Left lung (tissue), 10 donors: ENCODE data around the gene P2RX3. TPM values are rescaled to one million over a fixed set of nuclear protein-coding genes. Genes with fewer than 3 reads are reported as not detected.

Source experiments
- ATAC-seq: fragments of 200-7000 bp; cut with Tn5 transposase; one replicate; pipeline ENCODE4 v1.9.1; 2020; ENCODE audit warnings: moderate library complexity
- DNase-seq, 4 donors: peaks; one replicate each; pipeline ENCODE4 v3.0.0-alpha.2; 2013 to 2020
- H3K27ac ChIP-seq, 2 donors: fragments of 200-600 bp; sonication (generic) in 1 of 2; one replicate each; pipeline versions ENCODE4 v1.5.0 to v1.8.0; 2020 to 2021
- H3K27me3 ChIP-seq, 2 donors: fragments of 200-600 bp; sonication (generic) in 1 of 2; one replicate each; pipeline versions ENCODE4 v1.5.0 to v1.8.0; 2020 to 2021
- H3K36me3 ChIP-seq, 2 donors: fragments of 200-600 bp; sonication (generic) in 1 of 2; one replicate each; pipeline versions ENCODE4 v1.5.0 to v1.8.0; 2020 to 2021
- H3K4me1 ChIP-seq, 2 donors: fragments of 200-600 bp; one replicate each; pipeline ENCODE4 v1.8.0; 2021
- H3K4me3 ChIP-seq, 2 donors: fragments of 200-600 bp; sonication (generic) in 1 of 2; one replicate each; pipeline versions ENCODE4 v1.5.0 to v1.8.0; 2020 to 2021; ENCODE audit warnings: mild to moderate bottlenecking in 1 of 2
- H3K9me3 ChIP-seq, 2 donors: fragments of 200-600 bp; sonication (generic) in 1 of 2; one replicate each; pipeline versions ENCODE4 v1.5.0 to v1.8.0; 2020 to 2021
- CTCF ChIP-seq, 2 donors: fragments of 200-600 bp; sonication (generic) in 1 of 2; IDR thresholded peaks; one replicate each; pipeline versions ENCODE4 v1.5.0 to v1.8.0; 2021; ENCODE audit warnings: antibody characterized with exemption in 2 of 2
- intact Hi-C, 2 donors: fragments of 100-400 bp; cut with DNase I; formaldehyde crosslinking; loops; one replicate each; pipeline versions ENCODE4 v1.11.2 to v1.14.2; 2022
- polyA plus RNA-seq, 6 donors: library from polyadenylated mRNA; unstranded; fragments of 120-200 nt; gene quantifications; one replicate each; pipeline ENCODE4 v1.2.1, GENCODE V29; 2013; ENCODE audit not compliant: insufficient read length in 6 of 6
- total RNA-seq, 2 donors: library from RNA; stranded (reverse); fragmentation: NEBNext Ultra II Directional; extraction: Animal tissue kit (Norgen Biotek cat#: 25700); gene quantifications; one replicate each; pipeline ENCODE4 v1.2.1, GENCODE V29; 2021
- donor health status: DM: no; HTN: yes; CAD: no.
- donor health status: DM: no; HTN: no; CAD: no.

The P2RX3 gene
- total and polyA plus RNA-seq, 8 donors, result 0.17 to 0.58 (median 0.28) TPM; not detected in 2

DNA sequence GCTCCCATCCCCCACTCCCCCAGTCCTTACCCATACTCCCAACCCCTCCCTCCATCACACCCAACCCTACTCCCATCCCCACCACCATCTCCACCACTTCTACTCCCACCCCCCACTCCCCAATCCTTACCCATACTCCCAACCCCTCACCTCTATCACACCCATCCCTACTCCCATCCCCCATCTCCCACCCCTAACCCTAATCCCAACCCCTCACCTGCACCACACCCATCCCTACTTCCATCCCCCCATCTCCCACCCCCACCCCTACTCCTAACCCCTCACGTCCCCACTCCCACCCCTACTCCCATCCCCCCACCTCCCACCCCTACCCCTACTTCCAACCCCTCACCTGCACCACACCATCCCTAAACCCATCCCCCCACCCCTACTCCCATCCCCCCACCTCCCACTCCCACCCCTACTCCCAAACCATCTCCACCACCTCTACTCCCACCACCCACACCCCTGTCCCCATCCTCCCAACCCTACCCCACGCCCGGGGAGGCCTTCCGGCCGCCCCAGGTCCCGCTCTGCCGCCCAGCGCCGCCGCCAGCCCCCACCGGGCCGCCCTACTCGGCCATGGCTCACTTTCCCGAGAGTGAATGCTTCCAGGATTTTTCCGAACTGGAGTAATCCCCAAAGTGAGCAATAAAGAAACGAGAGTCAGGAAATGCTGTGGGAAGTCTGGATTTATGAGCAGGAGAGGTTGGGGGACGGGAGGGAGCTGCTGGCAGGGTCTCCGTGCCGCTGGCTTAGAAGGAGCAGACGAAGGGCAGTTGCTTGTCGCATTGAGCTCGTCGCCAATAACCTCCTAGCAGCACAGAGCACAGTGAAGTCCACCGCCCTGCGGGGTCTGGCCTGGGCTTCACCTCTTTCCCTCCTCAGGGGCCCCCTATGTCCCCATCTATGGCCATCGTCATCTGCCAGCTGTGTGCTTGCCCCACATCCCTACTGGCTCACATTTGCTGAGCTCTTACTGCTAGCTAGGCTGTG is 38.2 kb downstream of the P2RX3 start:
- Histone ChIP-seq H3K36me3 (no peaks in the 10 kb centered on the region), H3K27me3 (peaks cover 0 to 13% of the 10 kb centered on the region in 2 donors), H3K9me3 (no peaks in the 10 kb centered on the region), H3K27ac (no peak overlapping the region), H3K4me3 (no peak overlapping the region), H3K4me1 (no peaks in the 10 kb centered on the region)
- ATAC-seq (no peak), DNase-seq (no peak)
- no peak for TF ChIP-seq CTCF (IDR thresholded peaks at IDR 0.05)
- intact Hi-C loops, result no loop called here

DNA sequence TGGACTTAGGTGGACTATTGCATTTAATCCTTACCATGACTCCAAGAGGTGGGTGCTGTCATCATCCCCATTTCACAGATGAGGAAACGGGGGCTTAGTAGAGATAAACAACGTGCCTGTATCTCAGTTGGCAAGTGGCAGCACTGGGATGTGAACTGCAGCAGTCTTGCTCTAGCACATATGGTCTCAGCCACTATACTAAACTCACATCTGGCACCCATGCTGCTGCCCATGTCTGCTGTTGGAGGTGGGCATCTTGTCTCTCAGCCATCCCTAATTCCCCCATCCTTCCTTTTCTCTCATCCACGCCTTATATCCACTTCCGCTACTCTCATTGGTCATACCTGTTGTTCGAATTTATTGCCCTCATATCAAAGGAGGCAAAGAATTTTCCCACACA is 39.0 kb downstream of the P2RX3 start:
- Histone ChIP-seq H3K27me3 (peaks cover 0 to 13% of the 10 kb centered on the region in 2 donors), H3K27ac (no peak overlapping the region), H3K4me3 (no peak overlapping the region), H3K9me3 (no peaks in the 10 kb centered on the region), H3K4me1 (no peaks in the 10 kb centered on the region), H3K36me3 (no peaks in the 10 kb centered on the region)
- no peak for TF ChIP-seq CTCF (IDR thresholded peaks at IDR 0.05)
- no peak for ATAC-seq
- intact Hi-C loops, result no loop called here
- DNase-seq, result no peak

DNA sequence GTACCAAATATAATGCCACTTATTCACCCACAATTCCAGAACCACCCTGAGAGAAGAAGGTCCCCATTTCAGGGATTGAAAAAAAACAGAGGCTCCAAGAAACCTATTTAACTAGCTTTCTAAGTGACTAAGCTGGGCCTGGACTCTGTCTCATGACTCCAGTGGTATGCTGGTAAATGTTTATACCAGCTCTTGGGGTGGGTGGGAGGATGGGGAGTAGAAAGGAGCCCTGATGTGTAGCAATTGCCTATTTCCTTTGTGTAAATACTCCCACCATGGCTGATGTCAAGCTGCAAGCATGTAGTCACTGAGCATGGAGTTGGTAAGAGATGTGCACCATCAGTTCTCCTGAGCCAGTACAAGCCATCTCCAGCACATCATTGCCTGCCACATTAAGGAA is 40.0 kb downstream of the P2RX3 start:
- H3K4me3 ChIP-seq, result no peak overlapping the region
- DNase-seq (no peak), ATAC-seq (no peak)
- no peak for TF ChIP-seq CTCF (IDR thresholded peaks at IDR 0.05)
- H3K36me3 ChIP-seq, result no peaks in the 10 kb centered on the region
- H3K4me1 ChIP-seq, result no peaks in the 10 kb centered on the region
- intact Hi-C loops, result no loop called here
- no peaks in the 10 kb centered on the region for H3K9me3 ChIP-seq
- H3K27ac ChIP-seq, result no peak overlapping the region
- H3K27me3 ChIP-seq, result peaks cover 0 to 13% of the 10 kb centered on the region in 2 donors

DNA sequence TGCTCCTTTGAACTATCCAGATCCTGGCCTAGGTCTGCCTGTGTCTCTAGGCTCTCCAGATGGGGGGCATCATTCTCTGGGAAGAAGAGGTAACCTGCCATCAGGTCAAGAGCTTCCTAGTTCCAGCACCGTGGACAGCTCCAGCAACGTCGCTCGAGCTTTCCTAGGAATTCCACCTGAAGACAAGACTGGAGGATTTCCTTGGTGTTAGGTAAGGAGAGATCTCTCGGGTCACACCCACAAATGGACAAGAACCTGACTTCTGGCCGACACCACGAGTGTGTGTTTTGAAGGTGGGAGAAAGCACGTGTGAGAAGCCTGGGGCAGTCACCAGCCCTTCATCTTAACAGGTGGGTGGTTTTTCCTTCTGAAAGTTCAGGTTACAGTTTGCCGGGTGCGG is 41.6 kb downstream of the P2RX3 start:
- intact Hi-C loops, result no loop called here
- ATAC-seq (peak; percentile 34), DNase-seq (no peak)
- H3K9me3 ChIP-seq, result no peaks in the 10 kb centered on the region
- H3K36me3 ChIP-seq, result no peaks in the 10 kb centered on the region
- no peak overlapping the region for H3K27ac ChIP-seq
- TF ChIP-seq CTCF (IDR thresholded peaks at IDR 0.05), result no peak
- H3K4me3 ChIP-seq, result no peak overlapping the region
- H3K27me3 ChIP-seq, result peaks cover 0 to 13% of the 10 kb centered on the region in 2 donors
- no peaks in the 10 kb centered on the region for H3K4me1 ChIP-seq

DNA sequence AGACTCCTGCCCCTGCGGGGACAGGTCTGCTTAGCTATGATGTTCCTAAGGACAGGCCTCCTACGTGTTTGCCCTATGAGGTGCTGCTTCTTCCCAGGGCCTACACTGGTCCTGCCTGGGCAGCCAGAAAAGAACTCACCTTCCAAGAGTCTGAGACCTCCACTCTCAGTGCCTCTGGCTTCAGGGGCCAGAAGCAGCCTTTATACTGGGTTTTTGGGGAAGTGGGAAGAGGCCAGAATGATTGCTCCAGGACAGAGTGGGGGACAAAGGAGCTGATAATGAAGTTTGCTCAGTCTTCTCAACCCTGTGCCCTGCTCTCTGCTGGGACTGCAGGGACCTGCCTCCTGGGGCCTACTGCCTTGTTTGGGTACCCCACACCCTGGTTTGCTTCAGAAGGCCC is 42.8 kb downstream of the P2RX3 start, which contains the start of gene PRG3:
Gene PRG3, minus strand, starts transcription at position 176 of the 400 bp plus-strand sequence. CDS start 442 bp downstream, outside the sequence.
- no peak for TF ChIP-seq CTCF (IDR thresholded peaks at IDR 0.05)
- no peak within 1 kb of the TSS for H3K4me3 ChIP-seq
- DNase-seq, result no peak
- no peaks in the 10 kb centered on the region for H3K4me1 ChIP-seq
- no peak within 1 kb of the TSS for H3K27ac ChIP-seq
- no peak for ATAC-seq
- no peaks in the 10 kb centered on the region for H3K9me3 ChIP-seq
- peaks cover 0 to 13% of the 10 kb centered on the region in 2 donors for H3K27me3 ChIP-seq
- no peaks in the 10 kb centered on the region for H3K36me3 ChIP-seq
- intact Hi-C loops, result no loop called here
